Measurements from ENCODE around the gene DGKZ. TPM values are rescaled to one million over a fixed set of nuclear protein-coding genes. Genes with fewer than 3 reads are reported as not detected.

DGKZ gene
- total RNA-seq, 1 experiment from 2014 or later: 59.3 TPM

GRCh38 chr11:46389450-46390330, 42.4 kb downstream of the DGKZ start:
- Mint-ChIP-seq H3K4me3 (ENCODE audit: unreplicated experiment) (peak overlapping the region; percentile 76), H3K27me3 (ENCODE audit: insufficient read depth, unreplicated experiment) (peaks cover 12% of the 10 kb centered on the region), H3K4me1 (ENCODE audit: low read depth, unreplicated experiment) (peaks cover 19% of the 10 kb centered on the region), H3K27ac (ENCODE audit: unreplicated experiment) (no peak overlapping the region), H3K9me3 (ENCODE audit: unreplicated experiment) (no peaks in the 10 kb centered on the region), H3K36me3 (ENCODE audit: insufficient read depth, unreplicated experiment) (peaks cover 28% of the 10 kb centered on the region)
- ChIA-PET CTCF (interaction anchor here (0.5 to 1.0 kb wide), 3 partner anchors 32 to 329 kb away, joined by 3 to 8 read pairs (median 3); no protein-coding TSS in a partner anchor), POLR2A (no interaction called here)
- H3K27me3 ChIP-seq (replicated peaks; ENCODE audit: control insufficient read depth, insufficient read depth, low read length): peaks cover 6% of the 10 kb centered on the region
- TF ChIP-seq, protein P1, sequence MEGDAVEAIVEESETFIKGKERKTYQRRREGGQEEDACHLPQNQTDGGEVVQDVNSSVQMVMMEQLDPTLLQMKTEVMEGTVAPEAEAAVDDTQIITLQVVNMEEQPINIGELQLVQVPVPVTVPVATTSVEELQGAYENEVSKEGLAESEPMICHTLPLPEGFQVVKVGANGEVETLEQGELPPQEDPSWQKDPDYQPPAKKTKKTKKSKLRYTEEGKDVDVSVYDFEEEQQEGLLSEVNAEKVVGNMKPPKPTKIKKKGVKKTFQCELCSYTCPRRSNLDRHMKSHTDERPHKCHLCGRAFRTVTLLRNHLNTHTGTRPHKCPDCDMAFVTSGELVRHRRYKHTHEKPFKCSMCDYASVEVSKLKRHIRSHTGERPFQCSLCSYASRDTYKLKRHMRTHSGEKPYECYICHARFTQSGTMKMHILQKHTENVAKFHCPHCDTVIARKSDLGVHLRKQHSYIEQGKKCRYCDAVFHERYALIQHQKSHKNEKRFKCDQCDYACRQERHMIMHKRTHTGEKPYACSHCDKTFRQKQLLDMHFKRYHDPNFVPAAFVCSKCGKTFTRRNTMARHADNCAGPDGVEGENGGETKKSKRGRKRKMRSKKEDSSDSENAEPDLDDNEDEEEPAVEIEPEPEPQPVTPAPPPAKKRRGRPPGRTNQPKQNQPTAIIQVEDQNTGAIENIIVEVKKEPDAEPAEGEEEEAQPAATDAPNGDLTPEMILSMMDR (IDR thresholded peaks at IDR 0.05; ENCODE audit: insufficient read depth in 1 of 2, low read depth in 1 of 2, low read length in 1 of 2, severe bottlenecking in 1 of 2, unreplicated experiment in 1 of 2): peak; percentile 90 to 95
- peak overlapping the region; percentile 37 for H3K4me3 ChIP-seq (ENCODE audit: low read depth, low read length)
- intact Hi-C loops (cut with micrococcal nuclease; ENCODE audit: unreplicated experiment): loop anchor here (1.0 to 2.0 kb wide), 3 partner anchors 8 to 149 kb away; partner anchors contain the start of gene MDK
- H3K36me3 ChIP-seq (ENCODE audit: control insufficient read depth, insufficient read depth, low read length): no peaks in the 10 kb centered on the region
- DNase-seq: peak; percentile 79 to 88
- BruUV-seq (replicated peaks): no TSS peak
- no peaks in the 10 kb centered on the region for H3K9me3 ChIP-seq
- peaks cover 11% of the 10 kb centered on the region for H3K4me1 ChIP-seq

DNA sequence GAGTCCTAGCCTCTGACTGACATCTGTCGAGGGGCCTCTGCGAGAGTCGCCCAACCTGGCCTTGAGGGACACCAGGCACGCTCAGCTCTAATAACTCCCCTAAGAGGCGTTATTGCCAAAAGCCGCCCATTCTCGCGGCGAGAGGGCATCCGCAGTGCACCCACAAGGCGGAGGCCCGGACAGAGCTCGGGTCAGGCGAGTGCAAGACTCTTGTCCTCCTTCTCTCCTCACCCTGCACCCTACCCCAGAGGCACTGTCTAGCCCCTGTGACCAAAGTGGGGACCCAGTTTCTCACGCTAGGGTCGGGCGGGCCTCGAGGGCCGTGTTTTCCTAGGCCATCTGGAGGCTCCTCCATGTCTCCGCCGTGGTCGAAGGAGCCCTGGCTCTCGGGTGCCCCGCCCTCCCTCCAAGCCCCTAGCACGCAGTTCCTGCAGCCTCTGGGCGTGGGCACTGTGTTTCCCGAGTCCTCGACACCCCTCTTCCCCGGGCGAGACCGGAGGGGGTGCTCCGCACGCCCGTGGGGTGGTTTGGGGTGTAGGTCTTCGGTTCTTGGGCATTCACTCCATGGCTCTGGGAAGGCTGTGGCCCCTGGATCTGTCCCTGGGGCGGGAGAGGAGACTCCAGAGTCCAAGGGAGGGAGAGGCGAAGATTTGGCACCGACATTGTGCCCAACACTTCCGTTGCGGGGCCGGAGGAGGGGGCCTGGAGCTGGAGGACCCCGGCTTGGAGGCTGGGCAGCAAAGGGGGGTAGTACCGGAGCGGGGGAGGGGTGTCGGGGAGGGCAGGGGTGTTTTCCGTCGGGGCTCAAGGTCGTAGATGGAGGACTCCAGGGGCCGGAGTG, 43.3 kb downstream of the DGKZ start:
- peaks cover 11% of the 10 kb centered on the region for H3K4me1 ChIP-seq
- POLR2A ChIA-PET: no interaction called here
- BruUV-seq (replicated peaks): no TSS peak

More for the DNA sequence above, 43.3 kb downstream of the DGKZ start:
- no peaks in the 10 kb centered on the region for H3K9me3 ChIP-seq
- H3K36me3 Mint-ChIP-seq (ENCODE audit: insufficient read depth, unreplicated experiment): peaks cover 31% of the 10 kb centered on the region
- H3K27me3 ChIP-seq (replicated peaks; ENCODE audit: control insufficient read depth, insufficient read depth, low read length): peaks cover 6% of the 10 kb centered on the region
- peaks cover 12% of the 10 kb centered on the region for H3K27me3 Mint-ChIP-seq (ENCODE audit: insufficient read depth, unreplicated experiment)
- intact Hi-C loops (cut with micrococcal nuclease; ENCODE audit: unreplicated experiment): no loop called here
- H3K27ac Mint-ChIP-seq (ENCODE audit: unreplicated experiment): no peak overlapping the region
- H3K4me3 ChIP-seq (ENCODE audit: low read depth, low read length): peak overlapping the region; percentile 55
- H3K36me3 ChIP-seq (ENCODE audit: control insufficient read depth, insufficient read depth, low read length): no peaks in the 10 kb centered on the region
- CTCF ChIA-PET: interaction anchor here (1.7 to 2.5 kb wide), 2 partner anchors 7 to 153 kb away, joined by 16 to 17 read pairs; no protein-coding TSS in a partner anchor
- H3K9me3 Mint-ChIP-seq (ENCODE audit: unreplicated experiment): no peaks in the 10 kb centered on the region
- peaks cover 19% of the 10 kb centered on the region for H3K4me1 Mint-ChIP-seq (ENCODE audit: low read depth, unreplicated experiment)
- H3K4me3 Mint-ChIP-seq (ENCODE audit: unreplicated experiment): peak overlapping the region; percentile 76
- DNase-seq: no peak
- TF ChIP-seq, protein P1 (IDR thresholded peaks at IDR 0.05; ENCODE audit: insufficient read depth in 1 of 2, low read depth in 1 of 2, low read length in 1 of 2, severe bottlenecking in 1 of 2, unreplicated experiment in 1 of 2): no peak
